ENCODE measurements around the gene CCDC18. TPM values are rescaled to one million over a fixed set of nuclear protein-coding genes. Genes with fewer than 3 reads are reported as not detected.
A peak's percentile ranks its signal among the peaks of the same experiment; 100 is the strongest.

CCDC18 gene
- total RNA-seq, 1 donor from 2014 or later = 16.8 TPM

DNA sequence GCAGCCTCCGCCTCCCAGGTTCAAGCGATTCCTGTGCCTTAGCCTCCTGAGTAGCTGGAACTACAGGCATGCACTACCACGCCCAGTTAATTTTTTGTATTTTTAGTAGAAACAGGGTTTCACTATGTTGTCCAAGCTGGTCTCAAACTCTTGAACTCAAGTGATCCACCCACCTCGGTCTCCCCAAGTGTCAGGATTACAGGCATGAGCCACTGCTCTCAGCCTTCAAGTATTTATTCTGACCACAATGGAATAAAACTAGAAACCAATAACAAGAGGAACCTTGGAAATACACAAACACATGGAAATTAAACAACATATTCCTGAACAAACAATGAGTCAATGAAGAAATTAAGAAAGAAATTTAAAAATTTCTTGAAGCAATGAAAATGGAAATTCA, 132.5 kb downstream of the CCDC18 start:
- no peak for DNase-seq

DNA sequence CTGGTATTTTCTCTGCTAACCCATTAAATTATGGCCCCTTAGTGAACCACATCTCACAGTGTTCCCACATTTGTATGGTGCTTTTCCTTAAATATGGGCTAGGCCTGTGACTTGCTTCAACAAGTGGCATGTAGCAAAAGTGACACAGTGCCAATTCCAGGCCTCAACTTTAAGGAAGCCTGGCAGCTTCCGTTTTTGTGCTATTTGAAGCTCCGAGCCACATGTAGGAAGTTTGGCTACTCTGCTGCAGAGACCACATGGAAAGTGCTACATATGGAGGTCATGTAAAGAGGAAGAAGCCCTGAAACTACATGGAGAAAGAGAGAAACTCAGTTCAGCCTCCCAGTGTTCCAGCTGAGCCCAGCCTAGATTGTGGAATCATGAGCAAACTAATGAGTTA, 136.7 kb downstream of the CCDC18 start:
- no peak for DNase-seq

DNA sequence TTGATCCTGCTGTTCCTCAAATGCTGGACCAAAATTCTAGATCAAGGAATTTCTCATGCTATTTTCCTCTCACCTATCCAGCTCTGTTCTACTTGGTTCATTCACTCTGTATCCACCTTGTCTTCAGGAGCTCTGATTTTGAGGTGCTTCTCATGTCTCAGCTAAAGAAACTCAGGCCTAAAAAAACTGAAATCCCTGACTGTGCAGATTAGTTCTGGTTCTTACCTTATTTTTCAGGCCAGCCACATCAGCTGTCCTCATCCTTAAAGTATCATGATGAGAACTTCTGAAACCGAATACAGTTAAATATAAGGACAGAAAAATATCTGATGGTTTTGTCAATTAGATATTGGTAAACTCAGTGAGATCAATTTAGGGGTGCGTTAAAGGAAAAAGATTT, 137.4 kb downstream of the CCDC18 start:
- DNase-seq = no peak

DNA sequence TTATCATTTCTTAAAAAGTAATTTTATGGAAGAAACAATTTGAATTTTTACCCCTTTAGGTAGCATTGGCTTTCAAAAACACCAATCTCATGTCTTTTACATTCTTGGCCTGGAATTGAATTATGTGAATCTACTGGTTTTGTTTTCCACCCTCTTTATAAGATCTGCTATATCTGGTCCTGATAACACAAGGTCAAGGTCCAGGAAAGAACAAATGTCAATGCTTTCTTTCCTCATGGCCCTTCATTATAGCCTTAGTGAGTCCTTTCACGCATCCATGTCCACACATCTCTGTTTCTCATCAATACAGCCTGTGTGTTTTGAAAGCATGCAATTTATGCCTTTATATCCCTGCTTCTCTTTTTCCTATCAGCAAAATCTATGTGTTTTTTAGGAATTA, 141.2 kb downstream of the CCDC18 start:
- no peak for DNase-seq

DNA sequence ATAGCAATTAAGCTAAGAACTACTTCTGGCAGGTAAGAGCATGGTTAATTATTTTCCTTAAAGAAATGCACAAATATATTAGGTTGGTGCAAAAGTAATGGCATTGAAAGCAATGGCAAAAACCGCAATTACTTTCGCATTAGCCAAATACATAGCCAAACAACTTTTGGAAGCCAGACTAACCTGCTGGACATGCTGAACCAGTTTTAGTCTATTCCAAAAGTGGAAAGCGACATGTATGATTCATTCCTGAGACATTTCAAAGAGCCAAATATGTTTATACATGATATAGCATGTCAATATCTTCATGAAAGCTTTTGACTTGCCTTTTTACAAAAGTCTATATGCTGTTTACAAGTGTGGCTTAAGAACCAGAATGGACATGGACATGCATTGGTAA, 141.8 kb downstream of the CCDC18 start:
- no peak for DNase-seq

DNA sequence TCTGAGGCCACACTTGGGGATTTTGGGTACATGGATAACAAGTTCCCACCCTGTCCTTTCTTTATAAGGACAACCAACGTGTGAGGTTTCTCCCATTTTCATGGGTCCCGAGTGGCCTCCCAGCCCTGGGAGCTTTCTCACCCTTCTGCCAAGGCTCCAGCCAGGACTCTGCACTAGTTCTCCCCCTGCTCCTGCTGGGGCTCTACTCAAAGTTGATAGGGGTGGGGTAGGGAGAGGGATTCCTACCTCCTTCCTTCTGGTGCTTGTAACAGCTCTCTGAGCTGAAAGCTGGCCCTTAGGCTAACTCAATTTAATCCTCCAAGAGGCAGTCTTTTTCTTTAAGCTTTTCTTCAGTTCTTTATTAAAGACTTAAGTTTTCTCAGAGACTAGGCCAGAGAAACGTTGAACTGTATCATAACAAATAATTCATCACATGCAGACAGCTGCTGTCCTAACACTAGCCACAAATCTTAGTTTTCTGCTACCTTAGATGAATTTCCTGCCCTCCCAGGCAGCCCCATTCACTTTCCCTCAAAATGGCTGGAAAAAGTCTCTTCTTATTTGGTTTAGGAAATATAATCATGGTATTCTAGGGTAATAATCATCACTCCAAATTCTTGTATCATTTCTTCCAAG, 142.8 kb downstream of the CCDC18 start:
- DNase-seq = no peak

DNA sequence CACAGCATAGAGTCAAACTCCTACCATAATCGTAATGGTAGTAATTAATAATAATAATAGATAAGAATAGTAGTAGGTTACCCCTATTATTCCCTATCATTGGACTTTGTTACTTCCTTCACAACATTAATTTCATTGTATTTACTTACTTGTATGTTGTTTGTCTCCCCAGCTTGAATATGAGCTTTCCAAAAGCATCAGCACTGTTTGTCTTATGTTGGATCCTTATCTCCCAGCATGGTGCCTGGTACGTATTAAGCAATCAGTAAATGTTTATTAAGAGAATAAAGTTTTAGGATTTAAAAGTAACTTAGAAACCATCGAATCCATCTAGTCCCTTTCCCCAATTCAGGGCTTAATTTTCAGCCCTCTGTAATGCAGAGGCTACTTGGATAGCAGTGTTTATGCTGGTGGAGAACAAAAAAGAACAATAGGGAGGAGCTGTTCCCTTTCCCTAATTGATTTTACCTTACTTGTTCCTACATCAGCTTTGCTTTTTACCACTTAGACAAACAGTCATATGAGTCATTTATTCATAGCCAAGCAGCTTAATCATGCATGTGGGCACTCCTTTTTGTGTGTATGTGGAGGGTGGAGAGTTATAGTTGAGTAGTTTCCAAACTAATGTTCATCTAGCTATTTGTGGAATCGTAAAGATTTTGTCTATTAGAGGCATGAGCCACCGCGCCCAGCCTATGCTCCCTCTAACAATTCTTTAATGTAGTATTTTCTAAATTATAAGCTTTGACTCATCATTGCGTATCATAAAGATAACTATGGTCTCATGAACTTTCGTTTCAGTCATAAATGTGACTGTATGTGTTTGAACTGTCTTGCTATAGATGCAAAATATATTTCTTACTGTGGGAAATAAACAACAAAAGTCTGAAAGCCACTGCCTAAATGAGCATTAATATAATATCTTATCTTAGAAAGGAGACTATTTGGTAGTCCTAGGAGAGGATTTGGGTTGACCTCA, 144.3 kb downstream of the CCDC18 start:
- DNase-seq = peak; percentile 34

Other genes starting within 250 kb of the CCDC18 start
- 0.47 and 0.68 TPM in 2 replicates for gene DIPK1A, start 219.3 kb upstream of the CCDC18 start, total RNA-seq
- 36.7 and 50.5 TPM in 2 replicates for gene MTF2, start 101.4 kb upstream of the CCDC18 start, total RNA-seq
- 55.8 and 66.9 TPM in 2 replicates for gene TMED5, start 311 bp upstream of the CCDC18 start, total RNA-seq
- 24.2 and 50.6 TPM in 2 replicates for gene DR1, start 165.2 kb downstream of the CCDC18 start, total RNA-seq

All from dermis blood vessel endothelial cell (primary cell).